HG03045 (cell line): ENCODE measurements around the gene GKN2.

ENCODE experiments used
- ATAC-seq: cut with Tn5 transposase; IDR thresholded peaks from one replicate; pipeline ENCODE4 v1.9.1; 2021; ENCODE audit warnings: mild to moderate bottlenecking, moderate library complexity; ENCODE audit not compliant: unreplicated experiment

Gene GKN2

GRCh38 chr2:68952887-68953521, at the start of gene GKN2:
Gene GKN2 (minus strand): TSS chr2:68952893. CDS start chr2:68952861, 32 bp downstream.
- no peak for ATAC-seq

- ATAC-seq = no peak
Measured at GRCh38 chr2:69001879-69002278, 49.2 kb upstream of the GKN2 start.

GRCh38 chr2:68997401-68997800, 44.7 kb upstream of the GKN2 start:
- ATAC-seq = no peak

GRCh38 chr2:68995916-68996315, 43.2 kb upstream of the GKN2 start:
- no peak for ATAC-seq

- no peak for ATAC-seq
Measured at GRCh38 chr2:68994864-68995263, 42.2 kb upstream of the GKN2 start.

GRCh38 chr2:68993660-68994059, 41.0 kb upstream of the GKN2 start:
- no peak for ATAC-seq

GRCh38 chr2:68992933-68993332, 40.2 kb upstream of the GKN2 start:
- ATAC-seq = no peak

GRCh38 chr2:68992341-68992740, 39.6 kb upstream of the GKN2 start:
- ATAC-seq = no peak

GRCh38 chr2:68989035-68989434, 36.3 kb upstream of the GKN2 start:
- no peak for ATAC-seq

GRCh38 chr2:68987021-68987503, 34.4 kb upstream of the GKN2 start:
- ATAC-seq = no peak

GRCh38 chr2:68980956-68981355, 28.3 kb upstream of the GKN2 start:
- ATAC-seq = no peak

- no peak for ATAC-seq
Measured at GRCh38 chr2:68978098-68978497, 25.4 kb upstream of the GKN2 start.

GRCh38 chr2:68977453-68977852, 24.8 kb upstream of the GKN2 start:
- ATAC-seq = no peak

- ATAC-seq = no peak
Measured at GRCh38 chr2:68975844-68976243, 23.2 kb upstream of the GKN2 start.

- ATAC-seq = no peak
Measured at GRCh38 chr2:68974946-68975665, 22.4 kb upstream of the GKN2 start.

GRCh38 chr2:68974251-68974650, 21.6 kb upstream of the GKN2 start, which contains the start of gene GKN1:
Gene GKN1 (plus strand): TSS chr2:68974636. CDS start chr2:68974678, 42 bp downstream.
- no peak for ATAC-seq

- ATAC-seq = no peak
Measured at GRCh38 chr2:68971591-68972231, 19.0 kb upstream of the GKN2 start.

- no peak for ATAC-seq
Measured at GRCh38 chr2:68970566-68971265, 18.0 kb upstream of the GKN2 start.

- no peak for ATAC-seq
Measured at GRCh38 chr2:68969736-68970490, 17.2 kb upstream of the GKN2 start.

GRCh38 chr2:68968221-68968620, 15.5 kb upstream of the GKN2 start:
- no peak for ATAC-seq

GRCh38 chr2:68964282-68964681, 11.6 kb upstream of the GKN2 start:
- ATAC-seq = no peak
